K562 (cell line): ENCODE results near the gene PLA2G3. TPM values are rescaled to one million over a fixed set of nuclear protein-coding genes. Genes with fewer than 3 reads are reported as not detected.

Experiments used
- AFF1 ChIP-seq, 2 experiments: fragments of 450-650 bp; IDR thresholded peaks; 2 replicates each; pipeline ENCODE4 v1.6.1; 2018; ENCODE audit warnings: mild to moderate bottlenecking in 2 of 2, low read depth in 1 of 2; ENCODE audit not compliant: partially characterized antibody in 2 of 2
- HOMEZ ChIP-seq: fragments of 250-450 bp; sonication (Bioruptor Pico); IDR thresholded peaks from 2 replicates; pipeline ENCODE4 v1.4.0; 2020; ENCODE audit warnings: mild to moderate bottlenecking, moderate library complexity
- NCOA2 ChIP-seq, 2 experiments: fragments of 450-650 bp; IDR thresholded peaks; 2 replicates each; pipeline ENCODE4 v1.6.1; 2018; ENCODE audit warnings: mild to moderate bottlenecking in 2 of 2, moderate library complexity in 1 of 2; ENCODE audit not compliant: partially characterized antibody in 2 of 2
- POLR3G ChIP-seq: IDR thresholded peaks from 2 replicates; pipeline ENCODE4 v1.6.1; 2011; ENCODE audit not compliant: insufficient read length, insufficient replicate concordance; ENCODE audit errors: extremely low read depth
- RFX5 ChIP-seq: IDR thresholded peaks from 2 replicates; pipeline ENCODE4 v1.6.1; 2011; ENCODE audit warnings: low read depth, mild to moderate bottlenecking, improper control_type of control experiment, low read length
- SRF ChIP-seq, 2 experiments: fragments of 250-450, 450-650 bp in 1 of 2; sonication (Bioruptor Pico) in 1 of 2; sonication (generic) in 1 of 2; formaldehyde crosslinking; IDR thresholded peaks; 2 replicates each; pipeline versions ENCODE4 v1.5.0 to v1.5.1; 2020 to 2022; ENCODE audit warnings: mild to moderate bottlenecking in 1 of 2, missing genetic modification reagents in 1 of 2
- TAF7 ChIP-seq: fragments of 450-650 bp; IDR thresholded peaks from 2 replicates; pipeline ENCODE4 v1.6.1; 2016; ENCODE audit warnings: missing genetic modification characterization, missing compliant biosample characterization
- TCF15 ChIP-seq: fragments of 250-450 bp; sonication (Bioruptor Pico); IDR thresholded peaks from 2 replicates; pipeline ENCODE4 v1.8.0; 2022; ENCODE audit warnings: moderate library complexity, mild to moderate bottlenecking, inconsistent platforms
- TEAD1 ChIP-seq, 2 experiments: fragments of 450-650 bp in 1 of 2; sonication (generic) in 1 of 2; formaldehyde crosslinking; IDR thresholded peaks; 2 replicates each; pipeline versions ENCODE4 v1.4.0 to v1.8.0; 2020 to 2022; ENCODE audit warnings: mild to moderate bottlenecking in 2 of 2, missing genetic modification reagents in 1 of 2
- TEAD2 ChIP-seq: fragments of 450-650 bp; IDR thresholded peaks from 2 replicates; pipeline ENCODE4 v1.6.1; 2016; ENCODE audit warnings: missing genetic modification characterization, control low read depth, missing compliant biosample characterization
- ZNF347 ChIP-seq: fragments of 450-650 bp; formaldehyde crosslinking; IDR thresholded peaks from 2 replicates; pipeline ENCODE4 v1.4.0; 2020; ENCODE audit warnings: low read depth, mild to moderate bottlenecking, moderate library complexity
- ZNF444 ChIP-seq: fragments of 250-450 bp; sonication (Bioruptor Pico); IDR thresholded peaks from 2 replicates; pipeline ENCODE4 v1.4.0; 2020; ENCODE audit warnings: mild to moderate bottlenecking, moderate library complexity
- polyA plus RNA-seq, 8 experiments: library from polyadenylated mRNA; depleted of rRNA in 4 of 8; stranded (reverse) in 5 of 8; unstranded in 3 of 8; fragments of >200 nt; fragmentation: Nextera tagmentation in 2 of 8; fragmentation: Illumina TruSeq in 1 of 8; extraction: Ambion mirVana in 2 of 8; extraction: Trizol in 1 of 8; gene quantifications; 2 replicates each; pipeline versions ENCODE4 v1.2.1 to v1.2.3, GENCODE V29; 2011 to 2014; ENCODE audit warnings: inconsistent platforms in 1 of 8, missing spikeins in 1 of 8
- total RNA-seq, 7 experiments: library from RNA; depleted of rRNA in 6 of 7; stranded (reverse); fragments of >200 nt in 6 of 7; fragmentation: Illumina TruSeq in 2 of 7; extraction: Trizol in 2 of 7; gene quantifications; 2 replicates each; pipeline versions ENCODE4 v1.2.1 to v1.2.3, GENCODE V29; 2011 to 2021; ENCODE audit warnings: low replicate concordance in 1 of 7

The PLA2G3 gene
- total and polyA plus RNA-seq, 9 of the 15 experiments (the other 6 are each of a cell fraction or from before 2014, with no cell fraction given) = 0.18 to 1.4 (median 0.64) TPM

GRCh38 chr22:31084811-31085492 is 55.4 kb downstream of the PLA2G3 start (continued):
- TF ChIP-seq TEAD1 (CRISPR knock-in tag; IDR thresholded peaks at IDR 0.05) (no peak), ZNF444 (no peak), TCF15 (CRISPR knock-in tag) (no peak), HOMEZ (CRISPR knock-in tag) (no peak), AFF1 (IDR thresholded peaks at IDR 0.05; ENCODE audit: low read depth in 1 of 2, partially characterized antibody in 2 of 2) (no peak), ZNF347 (CRISPR knock-in tag) (no peak), TEAD2 (tag) (no peak), POLR3G (no peak), NCOA2 (IDR thresholded peaks at IDR 0.05; ENCODE audit: partially characterized antibody in 2 of 2) (no peak), TAF7 (tag) (no peak), RFX5 (no peak), SRF (CRISPR knock-in tag; IDR thresholded peaks at IDR 0.05) (peak; percentile 95 to 98)
